GM04504 (cell line): ENCODE measurements around the gene BTBD6.
"Not testable (repeated sequence)": the region's sequence is repeated elsewhere in the genome, so short reads cannot be mapped to it uniquely, and the experiment has no call there.

ENCODE experiments used
- DNase-seq: peaks from one replicate; pipeline ENCODE4 v3.0.0-alpha.2; 2012; ENCODE audit warnings: low read depth

The BTBD6 gene

GRCh38 chr14:105297311-105297710 is 49.0 kb downstream of the BTBD6 start:
- not testable (repeated sequence) for DNase-seq

GRCh38 chr14:105299654-105300541 is 51.6 kb downstream of the BTBD6 start:
- no peak for DNase-seq
